Panc1 (cell line): Measurements from ENCODE around the gene LRRC1.

Experiments used
- CTCF ChIP-seq: fragments of 450-650 bp; IDR thresholded peaks from 2 replicates; pipeline ENCODE4 v1.5.1; 2017; ENCODE audit warnings: mild to moderate bottlenecking
- POLR2AphosphoS5 ChIP-seq: IDR thresholded peaks from 2 replicates; pipeline ENCODE4 v1.6.1; 2012; ENCODE audit warnings: mild to moderate bottlenecking, low read depth, low read length, moderate library complexity
- REST ChIP-seq, 2 experiments: IDR thresholded peaks; 2 replicates each; pipeline ENCODE4 v1.6.1; 2011 to 2012; ENCODE audit warnings: low read depth in 2 of 2, control low read depth in 1 of 2, low read length in 1 of 2, mild to moderate bottlenecking in 1 of 2, moderate library complexity in 1 of 2; ENCODE audit not compliant: insufficient read depth in 1 of 2
- SIN3A ChIP-seq: IDR thresholded peaks from 2 replicates; pipeline ENCODE4 v1.6.1; 2012; ENCODE audit warnings: low read depth, mild to moderate bottlenecking, low read length, moderate library complexity, borderline replicate concordance; ENCODE audit not compliant: insufficient read depth

GRCh38 chr6:53771785-53772624 is 22.8 kb upstream of the LRRC1 start:
- TF ChIP-seq POLR2AphosphoS5 (no peak), CTCF (no peak), SIN3A (no peak), REST (IDR thresholded peaks at IDR 0.05; ENCODE audit: insufficient read depth in 1 of 2, low read depth in 2 of 2, low read length in 1 of 2) (no peak)
